COLO668 (cell line): ENCODE data around the gene STRBP.
"Not testable (repeated sequence)": the region's sequence is repeated elsewhere in the genome, so short reads cannot be mapped to it uniquely, and the experiment has no call there.

Source experiments
- DNase-seq: peaks from one replicate; lab custom pipeline; 2025; ENCODE audit not compliant: unreplicated experiment; lab: John Stamatoyannopoulos, UW

STRBP gene

DNA sequence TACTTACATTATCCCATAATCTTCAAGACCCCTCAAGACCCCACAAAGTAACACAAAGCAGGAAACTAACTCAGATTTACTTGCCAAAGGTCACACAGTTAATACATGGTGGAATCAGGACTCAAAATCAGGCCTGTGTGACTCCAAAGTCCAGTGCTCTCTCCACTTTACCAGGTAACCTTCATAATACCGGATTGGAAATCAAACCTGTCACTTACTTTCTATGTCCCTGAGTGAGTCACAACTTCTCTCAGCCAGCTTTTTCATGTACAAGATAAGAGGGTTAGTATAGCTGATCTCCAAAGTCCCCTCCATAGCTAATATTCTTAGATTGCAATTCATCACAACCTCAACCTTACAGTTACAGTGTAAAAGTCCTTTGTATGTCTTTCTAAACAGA, 17.1 kb downstream of the STRBP start:
- DNase-seq: no peak

DNA sequence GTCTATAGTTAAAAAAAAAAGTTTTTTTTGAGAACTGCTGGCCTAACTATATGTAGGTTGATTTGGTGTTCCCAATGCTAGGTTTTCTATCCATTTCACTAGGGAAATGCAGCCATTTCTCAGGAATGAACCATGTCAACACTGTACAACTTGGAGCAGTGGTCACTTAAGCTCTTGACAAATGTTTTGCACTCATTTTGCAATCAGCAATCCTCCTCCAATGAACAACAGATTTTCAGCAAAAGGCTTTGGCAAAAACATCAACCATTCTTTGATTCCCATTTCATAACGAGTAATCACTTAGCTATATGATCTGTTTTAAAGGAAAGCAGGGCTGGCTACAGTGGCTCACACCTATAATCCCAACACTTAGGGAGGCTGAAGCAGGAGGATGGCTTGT, 17.9 kb downstream of the STRBP start:
- no peak for DNase-seq

DNA sequence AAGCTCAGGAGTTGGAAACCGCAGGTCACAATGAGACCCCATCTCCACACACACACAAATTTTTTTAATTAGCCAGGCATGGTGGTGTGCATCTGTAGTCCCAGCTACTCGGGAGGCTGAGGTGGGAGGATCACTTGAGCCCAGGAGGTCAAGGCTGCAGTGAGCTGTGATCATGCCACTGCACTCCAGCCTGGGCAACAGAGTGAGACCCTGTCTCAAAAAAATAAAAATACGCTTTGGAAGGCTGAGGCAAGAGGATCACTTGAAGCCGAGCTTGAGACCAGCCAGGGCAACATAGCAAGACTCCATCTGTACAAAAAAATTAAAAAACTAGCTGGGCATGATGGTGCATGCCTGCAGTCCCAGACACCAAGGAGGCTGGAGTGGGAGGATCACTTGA, 19.2 kb downstream of the STRBP start:
- not testable (repeated sequence) for DNase-seq

DNA sequence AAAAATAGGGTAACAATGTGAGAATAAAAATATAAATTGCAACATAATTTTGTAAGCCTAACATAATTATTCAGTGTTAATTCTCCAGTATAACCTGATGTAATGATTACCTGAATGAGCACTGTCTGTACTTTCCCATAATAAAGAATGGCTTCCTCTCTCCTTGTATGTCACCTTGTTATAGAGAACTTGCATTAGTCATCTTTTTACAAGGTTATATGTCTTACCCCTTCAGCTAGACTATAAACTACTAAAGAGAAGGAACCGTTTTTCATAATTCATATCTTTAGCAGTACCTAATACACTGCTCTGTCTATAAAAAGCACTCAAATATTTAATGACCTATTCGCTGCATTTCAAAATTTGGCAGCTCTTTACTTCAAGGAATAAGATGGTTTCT, 19.8 kb downstream of the STRBP start:
- no peak for DNase-seq

DNA sequence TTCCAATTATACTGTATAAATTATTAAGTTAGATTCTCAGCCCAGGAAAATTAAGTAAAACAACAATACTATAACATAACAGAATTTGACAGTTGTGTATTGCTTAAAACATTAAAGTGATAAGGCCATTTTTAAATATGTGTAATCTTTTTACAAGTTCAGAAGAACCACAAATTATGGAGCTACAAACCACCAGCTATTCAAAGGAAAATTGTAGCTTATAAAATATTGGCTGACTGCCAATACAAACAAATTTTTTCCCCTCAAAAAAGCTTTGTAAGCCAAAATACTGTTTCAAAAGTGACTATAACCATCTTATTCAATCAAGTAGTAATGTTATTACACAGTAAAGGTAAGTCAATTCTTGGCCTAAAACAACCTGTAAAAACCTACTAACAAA, 21.9 kb downstream of the STRBP start:
- DNase-seq: no peak

DNA sequence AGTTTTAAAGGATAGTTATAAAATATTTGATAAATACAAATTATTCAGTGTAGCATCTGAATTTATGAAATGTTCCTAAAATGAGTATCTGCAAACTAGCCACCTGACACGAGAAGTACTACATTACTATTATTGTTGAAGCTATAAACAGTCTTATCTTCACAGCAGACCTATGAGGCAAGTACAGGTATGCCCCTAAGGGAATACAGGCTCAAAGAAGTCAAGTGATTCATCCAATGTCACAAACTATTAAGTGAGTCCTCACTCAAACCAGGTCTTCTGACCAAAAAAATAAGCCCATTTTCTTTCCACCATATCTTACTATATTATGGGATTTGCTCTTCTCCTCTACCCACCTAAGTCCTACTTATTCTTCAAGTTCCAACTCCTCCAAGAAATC, 28.7 kb downstream of the STRBP start:
- DNase-seq: no peak

DNA sequence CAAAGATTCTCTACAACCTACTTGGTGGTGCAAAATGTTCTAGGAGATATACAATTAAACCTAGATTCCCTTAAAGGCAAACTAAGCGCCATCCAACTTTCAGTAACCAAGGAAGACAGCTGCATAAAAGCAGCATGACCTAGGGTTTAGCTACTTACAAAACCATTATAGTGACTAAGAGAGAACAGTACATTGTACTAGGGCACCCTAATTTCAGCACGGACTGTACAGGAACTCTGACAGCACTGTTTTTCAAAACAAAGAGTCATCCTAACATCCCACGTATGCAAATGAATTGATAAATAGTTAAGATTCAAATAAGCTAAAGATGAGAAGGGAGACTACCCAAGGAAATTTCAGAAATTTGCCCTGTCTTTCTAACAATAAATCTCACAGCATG, 30.0 kb downstream of the STRBP start:
- DNase-seq: no peak

DNA sequence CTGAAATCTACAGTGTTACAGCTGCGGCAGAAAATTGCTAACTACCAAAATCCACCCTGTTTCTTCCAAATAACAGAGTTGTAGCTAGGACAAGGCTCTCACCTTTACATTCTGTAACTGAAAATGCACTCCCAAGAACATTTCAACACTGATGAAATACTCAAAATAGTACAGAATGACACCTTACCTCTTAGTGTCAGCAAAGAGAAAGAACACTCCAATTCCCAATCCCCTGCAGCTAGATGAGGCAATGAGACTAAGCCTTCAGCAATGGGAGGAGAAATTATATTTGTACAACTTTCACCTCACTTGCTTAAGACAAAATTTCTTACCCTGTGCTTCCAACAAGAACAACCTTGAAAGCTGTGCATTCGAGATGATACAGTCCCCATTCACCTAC, 31.2 kb downstream of the STRBP start:
- no peak for DNase-seq

DNA sequence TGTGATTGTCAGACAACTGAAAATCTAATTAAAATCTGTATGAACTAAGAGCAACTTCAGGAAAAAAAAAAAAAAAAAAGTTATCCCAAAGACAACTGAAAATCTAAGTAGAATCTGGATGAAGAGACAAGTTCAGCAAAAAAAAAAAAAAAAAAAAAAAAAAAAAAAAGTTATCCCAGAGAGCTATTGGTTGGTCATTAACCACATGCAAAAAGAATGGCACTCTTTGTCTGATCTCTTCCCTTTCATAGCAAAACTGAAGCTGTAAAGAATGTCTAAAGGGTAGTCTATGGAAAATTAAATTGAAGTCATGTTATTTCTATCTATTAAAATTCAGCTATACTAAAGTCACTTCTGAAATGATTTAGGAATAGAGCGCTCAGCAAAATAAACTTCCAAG, 32.9 kb downstream of the STRBP start:
- no peak for DNase-seq

DNA sequence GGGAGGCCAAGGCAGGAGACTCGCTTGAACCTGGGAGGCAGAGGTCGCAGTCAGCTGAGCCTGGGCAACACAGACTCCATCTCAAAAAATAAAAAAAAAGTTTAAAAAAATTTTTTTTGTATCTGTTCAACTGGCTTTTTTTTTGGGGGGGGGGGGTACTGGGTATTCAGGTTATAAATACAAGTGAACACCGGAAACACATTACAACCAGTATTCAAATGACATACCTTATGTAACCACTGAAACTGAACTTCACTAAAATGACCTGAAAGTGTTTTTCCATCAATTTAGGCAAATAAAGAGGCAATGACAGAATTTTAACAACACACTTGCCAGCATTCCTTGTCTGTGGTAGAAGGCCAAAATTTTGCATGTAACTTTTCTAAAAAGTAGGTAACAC, 33.5 kb downstream of the STRBP start:
- DNase-seq: no peak

DNA sequence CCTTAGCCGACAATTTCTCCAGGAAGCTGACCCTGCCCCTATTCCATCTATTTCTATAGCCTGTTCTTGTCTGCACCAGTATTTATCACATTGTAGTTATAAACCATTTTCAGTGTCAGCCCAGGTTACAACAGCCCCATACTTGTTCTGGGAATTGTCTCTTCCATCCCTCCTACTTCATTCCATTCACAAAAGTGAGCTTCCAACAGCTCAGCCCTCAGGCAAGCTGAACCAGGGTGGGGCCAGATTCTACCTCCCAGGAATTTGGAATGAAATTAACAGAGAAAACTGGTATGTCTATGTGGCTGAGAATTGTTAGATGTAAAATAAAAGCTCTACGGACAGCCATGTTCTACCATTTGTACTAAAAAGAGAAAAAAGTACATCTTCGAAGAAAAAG, 36.1 kb downstream of the STRBP start:
- DNase-seq: no peak

DNA sequence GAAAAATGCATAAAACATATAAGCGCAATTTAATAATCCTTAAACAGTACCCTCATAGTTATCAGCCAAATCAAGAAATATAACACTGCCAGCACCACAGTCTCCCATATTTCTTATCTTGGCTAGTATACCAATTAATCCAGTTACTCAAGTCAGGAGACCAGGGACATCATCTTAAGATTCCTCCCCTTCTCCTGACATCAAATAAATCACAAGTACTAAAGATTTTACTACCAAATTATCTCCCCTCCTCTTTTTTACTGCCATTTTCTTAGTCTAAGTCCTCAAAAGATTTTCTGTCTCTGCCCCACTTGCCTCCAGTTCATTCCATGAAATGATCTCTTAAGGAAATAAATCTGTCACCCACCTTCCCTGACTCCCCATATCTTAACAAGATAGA, 37.0 kb downstream of the STRBP start:
- no peak for DNase-seq

DNA sequence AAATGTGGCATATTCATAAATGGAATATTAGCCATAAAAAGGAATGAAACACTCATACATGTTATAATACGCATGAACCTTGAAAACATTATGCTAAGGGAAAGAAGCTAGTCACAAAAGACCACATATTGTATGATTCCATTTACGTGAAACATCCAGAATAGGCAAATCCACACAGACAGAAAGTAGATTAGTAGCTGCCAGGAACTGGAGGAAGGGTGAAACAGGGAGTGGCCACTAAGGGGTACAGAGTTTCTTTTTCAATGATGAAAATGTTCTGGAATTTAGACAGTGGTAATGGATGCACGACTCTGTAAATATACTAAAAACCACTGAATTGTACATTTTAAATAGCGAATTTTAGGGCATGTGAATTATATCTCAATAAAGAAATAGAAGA, 39.4 kb downstream of the STRBP start:
- no peak for DNase-seq

DNA sequence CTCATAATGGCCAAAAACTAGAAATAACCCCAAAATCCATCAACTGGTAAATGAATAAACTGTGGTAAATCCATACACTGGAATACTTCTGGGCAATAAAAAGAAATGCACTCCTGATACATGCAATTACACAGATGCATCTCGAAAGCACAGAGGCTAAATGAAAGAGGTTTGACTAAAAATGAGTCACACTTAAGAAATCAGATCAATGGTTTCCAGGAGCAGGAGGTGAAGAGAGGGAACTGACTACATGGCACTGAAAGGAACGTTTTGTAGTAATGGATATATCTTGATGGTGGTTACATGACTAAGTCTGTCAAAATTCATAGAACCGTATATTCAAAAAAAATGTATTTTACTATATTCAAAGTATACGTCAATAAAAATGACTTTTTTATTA, 42.4 kb downstream of the STRBP start:
- DNase-seq: no peak

DNA sequence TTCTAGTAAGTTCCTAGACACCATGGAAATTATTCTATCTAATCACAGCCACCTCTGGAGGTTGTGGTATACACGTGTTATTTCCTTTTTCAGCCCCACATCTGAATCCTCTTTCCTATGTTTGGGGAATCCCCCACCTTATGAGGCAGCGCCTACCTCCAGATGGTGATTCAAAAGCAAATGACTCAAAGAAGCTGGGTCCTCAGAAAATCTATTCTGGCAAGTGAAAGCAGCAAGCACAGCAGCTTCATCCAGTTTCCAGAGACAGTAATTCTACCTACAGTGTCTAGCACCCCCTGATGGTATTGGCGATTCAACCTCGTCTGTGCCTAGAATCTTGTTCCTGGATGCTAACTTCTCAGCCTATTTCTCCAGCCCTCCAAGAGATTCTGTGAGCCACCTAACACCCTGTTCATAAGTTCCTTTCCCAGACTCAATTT, 43.0 kb downstream of the STRBP start:
- no peak for DNase-seq

DNA sequence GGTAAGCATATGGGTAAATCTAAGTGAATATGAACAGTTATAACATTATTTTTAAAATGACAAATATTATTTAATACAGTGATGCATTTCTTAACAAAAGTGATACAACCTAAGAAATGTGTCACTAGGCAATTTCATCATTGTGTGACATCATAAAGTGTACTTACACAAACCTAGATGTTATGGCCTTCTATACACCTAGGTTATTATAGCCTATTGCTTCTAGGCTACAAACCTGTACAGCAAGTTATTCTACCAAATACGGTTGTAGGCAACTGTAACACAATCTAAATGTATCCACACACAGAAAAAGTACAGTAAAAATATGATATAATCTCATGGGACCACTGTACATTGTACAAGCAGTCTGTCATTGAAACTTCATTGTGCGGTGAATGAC, 48.3 kb downstream of the STRBP start:
- DNase-seq: no peak

DNA sequence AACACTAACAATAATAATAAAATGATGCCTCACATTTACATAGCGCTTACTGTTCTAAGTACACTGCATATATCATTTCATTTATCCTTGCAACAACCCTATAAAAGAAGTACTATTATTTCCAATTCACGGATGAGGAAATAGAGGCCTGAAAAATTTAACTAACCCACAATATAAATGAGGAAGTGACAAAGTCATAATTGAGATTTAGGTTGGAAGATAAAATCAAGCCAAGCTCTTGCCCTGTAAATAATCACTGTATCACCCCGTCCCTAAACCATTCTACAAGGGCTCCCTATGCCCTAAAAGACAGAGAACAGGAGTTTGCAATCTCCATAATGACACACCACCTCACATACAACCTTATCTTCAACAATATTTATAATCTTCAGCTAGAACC, 49.6 kb downstream of the STRBP start:
- DNase-seq: no peak

DNA sequence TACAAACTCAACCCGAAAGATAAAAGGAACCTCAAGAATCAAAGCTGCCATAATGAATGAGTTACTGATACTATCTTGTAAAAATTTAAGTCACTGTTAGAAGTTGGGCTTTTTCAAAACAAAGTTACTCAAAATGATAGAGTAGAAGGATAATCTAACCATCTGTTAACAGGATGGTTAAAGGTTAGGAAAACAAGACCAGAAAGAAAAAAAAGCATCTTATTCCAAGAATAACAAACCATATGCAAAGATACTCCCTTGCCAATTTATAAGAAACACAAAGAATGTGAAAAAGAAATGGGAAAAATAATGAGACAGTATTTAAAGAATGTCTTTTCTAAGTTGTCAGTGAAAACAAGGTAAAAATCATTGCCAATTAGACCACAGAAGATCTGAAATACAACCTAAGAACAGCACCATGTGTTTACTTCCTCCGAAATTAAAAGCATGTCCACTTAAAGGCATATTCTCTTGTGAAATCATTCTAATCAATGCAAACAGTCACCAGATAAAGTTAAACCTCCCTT, 51.2 kb downstream of the STRBP start:
- no peak for DNase-seq

DNA sequence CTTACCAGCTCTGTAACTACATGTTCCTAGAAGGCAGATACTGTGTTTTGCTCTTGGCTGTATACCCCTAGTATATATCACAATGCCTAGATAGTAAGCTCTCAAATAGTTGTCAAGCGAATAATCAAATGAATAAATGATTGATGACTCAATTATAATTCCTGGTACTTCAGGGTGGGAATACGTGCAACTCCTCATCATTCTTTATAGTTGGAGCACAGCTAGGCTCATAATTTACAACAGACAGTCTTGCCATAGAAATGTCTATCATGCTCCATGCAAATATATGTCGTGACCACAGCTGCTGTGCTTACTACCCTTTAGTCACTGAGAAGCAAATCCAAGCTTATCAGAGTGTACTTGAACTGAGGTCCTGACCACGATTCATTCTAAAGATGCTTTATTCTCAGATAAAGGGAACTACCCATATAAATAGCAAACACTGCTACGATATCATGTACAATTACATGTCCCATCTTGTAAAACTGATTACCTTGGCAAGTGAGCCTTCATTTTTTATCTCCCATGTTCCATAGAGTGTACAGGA, 52.1 kb downstream of the STRBP start:
- no peak for DNase-seq

DNA sequence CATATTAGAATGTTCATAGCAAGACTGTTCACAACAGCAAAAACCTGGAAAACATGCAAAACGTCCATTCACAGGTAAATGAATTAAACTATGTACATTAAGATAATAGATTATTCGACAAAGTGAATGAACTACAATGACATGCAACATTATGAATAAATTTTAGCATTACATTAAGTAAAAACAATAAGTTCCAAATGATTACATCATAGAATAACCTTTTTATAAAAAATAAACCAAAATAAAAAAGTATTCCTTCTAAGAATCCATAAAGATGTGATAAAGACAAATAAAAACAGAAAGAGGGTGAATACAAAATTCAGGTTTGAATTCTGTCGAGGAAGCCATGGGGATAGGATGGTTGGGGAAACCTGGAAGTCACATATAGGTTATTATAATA, 57.3 kb downstream of the STRBP start:
- no peak for DNase-seq

DNA sequence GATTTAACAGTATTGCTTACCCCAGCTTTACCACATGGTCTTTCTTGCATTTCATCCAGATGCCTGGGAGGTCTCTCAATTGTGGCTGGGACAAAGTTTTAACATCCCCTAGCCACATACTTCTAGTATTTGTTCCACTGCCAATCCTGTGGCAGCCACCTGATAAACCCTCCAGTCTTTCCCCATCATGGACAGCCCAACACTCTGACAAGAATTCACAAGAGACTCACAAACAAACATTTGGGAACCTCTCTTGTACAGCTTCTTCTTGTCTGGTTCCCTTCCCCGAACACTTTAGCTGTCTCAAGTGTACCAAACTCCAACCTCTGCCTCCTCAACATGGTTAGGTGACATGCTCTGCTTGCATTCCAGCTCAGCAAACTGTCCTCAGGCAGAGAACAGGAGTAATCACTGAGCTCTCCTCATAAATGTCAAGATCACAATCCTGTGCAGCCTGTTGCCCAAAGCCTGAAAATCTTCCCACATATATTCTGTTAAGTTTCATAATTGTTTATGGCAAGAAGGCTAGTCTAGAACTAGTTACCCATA, 59.7 kb downstream of the STRBP start:
- no peak for DNase-seq

DNA sequence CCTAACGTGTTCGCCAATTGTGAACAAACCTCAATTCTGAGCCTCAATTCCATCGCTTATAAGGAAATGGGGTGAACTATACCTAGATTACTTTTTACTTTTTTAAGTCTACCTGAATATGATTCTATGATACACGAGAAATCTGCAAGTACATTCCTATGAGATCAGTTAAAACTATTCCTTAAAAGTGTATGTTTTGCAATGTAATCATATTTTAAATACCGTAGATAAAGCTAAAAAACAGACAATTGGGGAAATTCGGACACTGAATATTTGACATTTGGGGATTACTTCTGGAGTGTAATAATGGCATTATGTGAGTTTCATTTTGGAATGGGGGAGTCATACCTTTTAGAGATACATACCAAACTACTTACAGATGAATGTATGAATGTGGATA, 62.3 kb downstream of the STRBP start:
- no peak for DNase-seq

DNA sequence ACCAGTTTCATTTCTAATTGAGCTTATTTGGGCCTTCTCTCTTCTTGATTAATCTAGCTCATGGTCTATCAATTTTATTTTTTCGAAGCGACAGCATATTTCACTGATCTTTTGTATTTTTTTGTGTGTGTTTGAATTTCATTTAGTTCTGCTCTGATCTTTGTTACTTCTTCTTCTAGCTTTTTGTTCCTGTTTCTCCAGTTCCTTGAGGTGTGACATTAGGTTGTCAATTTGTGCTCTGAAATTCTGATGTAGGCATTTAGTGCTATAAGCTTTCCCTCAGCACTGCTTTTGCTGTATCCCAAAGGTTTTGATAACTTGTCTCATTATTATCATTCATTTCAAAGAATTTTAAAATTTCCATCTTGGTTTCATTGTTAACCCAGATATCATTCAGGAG, 67.3 kb downstream of the STRBP start:
- DNase-seq: no peak
